Ureter (tissue), 1 donor: ENCODE measurements around the gene POLR3H. TPM values are rescaled to one million over a fixed set of nuclear protein-coding genes. Genes with fewer than 3 reads are reported as not detected.
A peak's percentile ranks its signal among the peaks of the same experiment; 100 is the strongest.

Source experiments
- DNase-seq: peaks from one replicate; pipeline ENCODE4 v3.0.0-alpha.2; 2020; ENCODE audit warnings: low spot score
- total RNA-seq: library from RNA; stranded (reverse); gene quantifications from one replicate; pipeline ENCODE4 v1.2.4, GENCODE V29; 2023
- donor health status: DM: yes; HTN: yes; CAD: no.

POLR3H gene
- total RNA-seq, 1 donor from 2014 or later, result 54.2 TPM

DNA sequence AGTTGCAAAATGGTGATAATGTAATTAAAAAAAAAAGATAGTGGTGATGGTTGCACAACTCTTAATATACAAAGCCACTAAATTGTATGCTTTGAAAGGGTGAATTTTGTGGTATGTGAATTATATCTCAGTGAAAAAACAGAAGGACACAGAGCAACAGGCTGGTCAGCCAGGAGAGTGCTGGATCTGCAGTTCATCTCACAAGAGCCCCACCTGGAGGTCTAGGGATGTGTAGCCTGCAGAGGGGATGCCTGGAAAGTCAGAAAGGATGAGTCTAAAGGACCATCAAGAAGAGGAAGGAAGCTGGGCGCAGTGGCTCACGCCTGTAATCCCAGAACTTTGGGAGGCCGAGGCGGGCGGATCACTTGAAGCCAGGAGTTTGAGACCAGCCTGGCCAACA lies 9.0 kb downstream of the POLR3H start:
- DNase-seq, result no peak

DNA sequence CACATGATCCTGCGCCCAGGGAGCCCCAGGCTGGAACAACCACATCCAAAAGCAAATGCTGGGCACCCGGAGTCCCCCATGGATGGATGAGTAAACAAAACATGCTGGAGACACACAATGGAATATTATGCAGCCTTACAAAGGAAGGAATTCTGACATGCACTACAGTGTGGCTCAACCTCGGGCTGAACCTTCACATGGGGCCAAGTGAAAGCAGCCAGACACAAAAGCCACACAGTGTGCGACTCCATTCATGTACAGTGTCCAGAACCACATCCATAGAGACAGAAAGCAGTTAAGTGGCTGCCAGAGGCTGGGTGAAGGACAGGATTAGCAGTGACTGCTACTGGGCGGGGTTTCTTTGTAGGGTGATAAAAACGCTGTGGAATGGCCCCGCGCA lies 10.1 kb downstream of the POLR3H start:
- DNase-seq, result no peak

- peak; percentile 66 for DNase-seq
Observed at GRCh38 chr22:41532908-41533825, 11.1 kb downstream of the POLR3H start.

- no peak for DNase-seq
Observed at GRCh38 chr22:41531715-41532477, 12.4 kb downstream of the POLR3H start.

DNA sequence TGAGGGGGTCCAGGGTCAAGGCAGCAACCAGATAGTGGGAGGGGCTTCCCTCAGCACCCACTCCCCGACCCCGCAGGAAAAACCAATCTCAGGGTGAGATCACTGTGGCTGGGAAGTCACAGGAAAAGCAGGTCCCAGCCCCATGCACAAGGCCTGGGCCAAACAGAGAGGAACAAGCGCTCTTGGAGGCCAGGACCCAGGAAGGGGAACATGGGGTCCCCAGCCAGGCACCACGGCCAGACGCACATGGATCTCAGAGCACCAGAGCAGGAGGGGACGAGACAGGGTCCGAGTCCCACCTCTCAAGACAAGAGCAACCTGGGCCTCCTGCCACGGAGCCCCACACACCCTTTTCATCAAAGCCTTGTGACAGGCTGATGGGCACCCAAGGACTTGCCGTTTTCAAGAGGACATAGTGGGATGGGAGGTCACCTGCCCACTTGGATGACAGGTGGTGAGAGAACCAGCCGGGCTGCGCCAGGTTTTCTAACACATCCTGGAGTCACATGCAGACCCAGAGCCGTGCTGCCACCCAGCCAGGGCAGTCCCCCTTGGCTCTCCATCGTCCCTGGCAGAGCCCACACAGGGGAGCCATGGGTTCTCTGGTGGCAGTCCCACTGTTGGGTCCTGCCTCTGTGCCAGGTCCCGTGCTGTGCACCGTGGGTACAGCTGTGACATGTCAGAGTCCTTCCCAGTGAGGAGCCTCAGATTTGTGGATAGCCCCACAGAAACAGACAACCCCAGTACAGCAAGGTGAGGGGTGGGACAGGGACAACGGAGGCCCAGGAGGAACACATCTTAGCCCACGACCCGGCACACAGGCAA lies 13.2 kb downstream of the POLR3H start:
- no peak for DNase-seq

DNA sequence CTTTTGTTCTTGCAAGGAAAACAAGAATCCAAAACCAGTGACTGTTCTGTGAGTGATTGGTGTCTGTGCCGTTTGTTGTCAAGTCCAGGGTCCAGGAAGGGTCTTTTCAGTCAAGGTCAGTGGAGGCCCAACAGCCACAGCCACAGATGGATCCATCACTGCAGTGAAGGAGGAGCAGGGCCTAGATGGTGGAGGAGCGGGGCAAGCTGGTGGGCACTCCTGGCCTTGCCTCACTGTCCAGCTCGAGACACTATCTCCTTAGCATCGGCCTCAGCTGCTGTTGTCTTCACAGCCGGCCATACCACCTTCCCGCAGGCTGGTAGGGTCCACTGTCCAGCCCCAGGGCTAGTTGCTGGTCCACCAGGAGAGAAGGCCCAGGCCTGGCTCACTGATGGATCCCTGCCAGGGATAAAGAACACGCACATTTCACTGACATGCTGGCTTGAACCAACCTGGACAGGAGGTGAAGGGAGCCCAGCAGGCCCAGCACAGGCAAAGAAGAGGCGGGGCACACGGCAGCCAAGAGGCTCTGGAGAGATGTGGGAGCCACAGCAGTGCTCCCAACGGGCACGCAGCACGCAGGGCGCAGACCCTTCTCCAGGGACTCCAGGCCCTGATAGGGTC lies 15.2 kb downstream of the POLR3H start:
- no peak for DNase-seq

DNA sequence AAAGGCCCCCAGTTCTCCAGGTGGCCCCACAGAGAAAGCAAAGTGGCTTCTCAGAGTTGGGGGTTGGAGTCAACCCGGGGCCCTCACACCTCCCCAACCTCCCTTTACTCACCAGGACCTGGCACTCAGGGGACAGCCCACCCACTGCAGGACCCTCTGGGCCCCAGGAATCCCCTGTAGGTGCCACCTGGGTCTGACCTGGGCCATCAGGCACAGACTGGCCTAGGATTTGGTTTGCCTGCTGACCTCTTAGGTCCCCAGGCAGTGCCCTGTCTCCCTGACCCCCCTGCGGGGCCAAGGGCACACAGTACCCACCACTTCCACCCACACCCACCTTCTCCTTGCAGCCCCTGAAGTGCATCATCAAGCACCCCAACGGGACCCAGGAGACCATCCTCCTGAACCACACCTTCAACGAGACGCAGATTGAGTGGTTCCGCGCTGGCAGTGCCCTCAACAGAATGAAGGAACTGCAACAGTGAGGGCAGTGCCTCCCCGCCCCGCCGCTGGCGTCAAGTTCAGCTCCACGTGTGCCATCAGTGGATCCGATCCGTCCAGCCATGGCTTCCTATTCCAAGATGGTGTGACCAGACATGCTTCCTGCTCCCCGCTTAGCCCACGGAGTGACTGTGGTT lies 16.0 kb downstream of the POLR3H start:
- no peak for DNase-seq

GRCh38 chr22:41526830-41527799 lies 17.2 kb downstream of the POLR3H start:
- no peak for DNase-seq

GRCh38 chr22:41526226-41526829 lies 17.9 kb downstream of the POLR3H start:
- no peak for DNase-seq

- no peak for DNase-seq
Observed at GRCh38 chr22:41525450-41526225, 18.6 kb downstream of the POLR3H start.

- no peak for DNase-seq
Observed at GRCh38 chr22:41524809-41525449, 19.3 kb downstream of the POLR3H start.

DNA sequence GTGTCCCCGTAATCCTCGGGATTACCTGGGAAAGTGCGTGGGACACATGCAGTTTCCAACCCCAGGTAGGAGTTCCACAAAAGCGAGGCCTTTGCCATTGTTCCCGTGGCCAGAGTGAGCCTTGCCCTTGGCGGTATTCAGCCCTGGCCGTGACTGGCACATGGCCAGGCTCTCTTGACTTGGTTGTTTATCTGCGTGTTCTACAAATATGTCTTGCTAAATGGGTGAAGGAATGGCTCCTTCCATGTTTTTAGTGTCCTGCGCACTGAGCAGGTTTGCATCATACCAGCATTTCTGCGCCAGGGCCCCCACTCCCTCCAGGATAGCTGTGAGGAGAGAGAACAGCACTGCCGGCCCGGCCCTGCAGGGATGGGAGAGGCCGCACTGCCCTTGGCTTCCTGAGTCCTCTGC lies 20.0 kb downstream of the POLR3H start:
- peak; percentile 74 for DNase-seq

DNA sequence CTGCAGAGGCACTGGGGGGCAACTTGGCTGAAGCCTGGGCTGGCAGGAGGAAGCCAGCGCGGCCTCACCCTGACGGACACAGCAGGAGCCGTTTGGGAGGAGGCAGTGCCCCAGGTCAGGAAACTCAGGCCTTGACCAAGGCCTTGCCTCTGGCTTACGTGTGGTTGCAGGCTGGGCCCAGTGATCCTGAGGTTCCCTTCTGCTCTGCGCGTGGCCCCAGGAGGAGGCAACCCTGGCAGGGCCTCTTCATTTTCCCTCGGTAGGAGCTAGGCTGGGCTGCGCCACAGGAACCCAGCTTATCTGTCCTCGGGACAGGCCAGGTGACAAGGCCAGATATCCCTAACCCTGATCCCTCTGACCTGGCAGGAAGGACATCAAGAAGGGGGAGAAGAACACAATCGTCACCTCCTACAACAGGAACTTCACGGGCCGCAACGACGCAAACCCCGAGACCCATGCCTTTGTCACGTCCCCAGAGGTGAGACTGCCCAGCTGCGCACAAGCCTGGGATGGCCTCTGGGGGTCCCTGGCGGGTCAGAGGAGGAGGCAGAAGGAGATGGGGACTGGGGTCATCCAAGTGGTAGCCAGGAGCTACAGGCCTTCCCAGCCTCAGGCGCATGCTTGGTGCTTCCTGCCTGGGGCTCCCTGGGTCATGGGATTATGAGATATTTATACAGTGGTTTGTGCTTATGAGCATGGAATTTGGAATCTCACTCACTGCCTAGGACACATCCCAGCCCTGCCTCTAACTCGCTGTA lies 20.6 kb downstream of the POLR3H start:
- no peak for DNase-seq

- DNase-seq, result no peak
Observed at GRCh38 chr22:41522813-41523212, 21.5 kb downstream of the POLR3H start.

DNA sequence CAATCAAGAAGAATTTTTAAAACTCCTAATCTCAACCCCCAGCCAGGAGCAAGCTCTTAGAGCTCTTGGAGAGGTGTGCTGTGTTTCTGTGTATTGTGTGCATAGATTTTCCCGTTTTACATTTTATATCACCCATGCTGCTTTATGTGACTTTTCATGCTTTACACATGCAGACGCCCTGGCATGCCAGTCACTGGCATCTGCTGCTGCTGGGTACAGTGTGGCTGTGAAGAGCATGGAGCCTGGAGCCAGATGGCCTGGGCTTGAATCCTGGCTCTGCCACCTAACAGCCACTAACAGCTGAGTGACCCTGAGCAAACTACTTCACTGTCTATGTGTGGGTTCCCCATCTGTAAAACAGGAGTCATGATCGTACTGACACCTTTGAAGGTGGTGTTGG lies 23.1 kb downstream of the POLR3H start:
- no peak for DNase-seq

GRCh38 chr22:41518048-41518347 lies 26.3 kb downstream of the POLR3H start:
- no peak for DNase-seq
